T-helper 1 cell treated with Interleukin-12 subunit alpha and Interleukin-12 subunit beta and Interleukin-4 antibody, amounts not matched to agents 30 μg/mL and 1 μg/mL, for 36 hours (primary cell): Measurements from ENCODE around the gene SPACA5.
A peak's percentile ranks its signal among the peaks of the same experiment; 100 is the strongest.
"Not testable (repeated sequence)": the region's sequence is repeated elsewhere in the genome, so short reads cannot be mapped to it uniquely, and the experiment has no call there.

ENCODE experiments used
- H3K27ac Mint-ChIP-seq: one replicate; pipeline ENCODE4 v1.8.0; 2021; ENCODE audit warnings: mild to moderate bottlenecking, mixed read lengths
- H3K27me3 Mint-ChIP-seq: one replicate; pipeline ENCODE4 v1.8.0; 2021; ENCODE audit warnings: low read depth, mixed read lengths
- H3K36me3 Mint-ChIP-seq: one replicate; pipeline ENCODE4 v1.8.0; 2021; ENCODE audit warnings: low read depth, mixed read lengths
- H3K4me1 Mint-ChIP-seq: one replicate; pipeline ENCODE4 v1.8.0; 2021; ENCODE audit warnings: low read depth, mixed read lengths
- H3K4me3 Mint-ChIP-seq: one replicate; pipeline ENCODE4 v1.8.0; 2021; ENCODE audit warnings: mild to moderate bottlenecking, moderate library complexity, mixed read lengths
- H3K9me3 Mint-ChIP-seq: one replicate; pipeline ENCODE4 v1.8.0; 2021; ENCODE audit warnings: mixed read lengths

The SPACA5 gene

GRCh38 chrX:48003758-48004457 is 2.9 kb upstream of the SPACA5 start, which contains the start of gene ZNF182:
Gene ZNF182, minus strand, starts transcription at chrX:48003989. Its CDS starts 1,380 bp downstream, at chrX:48002609.
- Mint-ChIP-seq H3K27me3 (no peaks in the 10 kb centered on the region), H3K9me3 (no peaks in the 10 kb centered on the region), H3K36me3 (peaks cover 19% of the 10 kb centered on the region), H3K27ac (peak within 1 kb of the TSS; percentile 99), H3K4me1 (peaks cover 19% of the 10 kb centered on the region), H3K4me3 (peak within 1 kb of the TSS; percentile 99)

GRCh38 chrX:48009445-48009960 is 2.7 kb downstream of the SPACA5 start:
- not testable (repeated sequence) for H3K4me3 Mint-ChIP-seq, H3K36me3 Mint-ChIP-seq, H3K27ac Mint-ChIP-seq, H3K4me1 Mint-ChIP-seq, H3K27me3 Mint-ChIP-seq, H3K9me3 Mint-ChIP-seq

- H3K27me3 Mint-ChIP-seq, H3K27ac Mint-ChIP-seq, H3K4me1 Mint-ChIP-seq, H3K4me3 Mint-ChIP-seq, H3K9me3 Mint-ChIP-seq, H3K36me3 Mint-ChIP-seq: not testable (repeated sequence)
Observed at GRCh38 chrX:48016583-48017310, 10.0 kb downstream of the SPACA5 start.

- H3K27ac Mint-ChIP-seq, H3K36me3 Mint-ChIP-seq, H3K27me3 Mint-ChIP-seq, H3K4me1 Mint-ChIP-seq, H3K4me3 Mint-ChIP-seq, H3K9me3 Mint-ChIP-seq: not testable (repeated sequence)
Observed at GRCh38 chrX:48019892-48020291, 13.1 kb downstream of the SPACA5 start.

GRCh38 chrX:48020472-48020871 is 13.7 kb downstream of the SPACA5 start:
- Mint-ChIP-seq H3K4me3 (peak overlapping the region; percentile 50), H3K27ac (peak overlapping the region; percentile 20)
- not testable (repeated sequence) for H3K27me3 Mint-ChIP-seq, H3K36me3 Mint-ChIP-seq, H3K9me3 Mint-ChIP-seq, H3K4me1 Mint-ChIP-seq

- peak overlapping the region; percentile 94 for H3K27ac Mint-ChIP-seq
- H3K4me1 Mint-ChIP-seq: peaks cover 12% of the 10 kb centered on the region
- peak overlapping the region; percentile 95 for H3K4me3 Mint-ChIP-seq
- H3K9me3 Mint-ChIP-seq: peaks cover 3% of the 10 kb centered on the region
- peaks cover 2% of the 10 kb centered on the region for H3K36me3 Mint-ChIP-seq
- peaks cover 3% of the 10 kb centered on the region for H3K27me3 Mint-ChIP-seq
Observed at GRCh38 chrX:48021026-48021900, 14.5 kb downstream of the SPACA5 start.

GRCh38 chrX:48022100-48022499 is 15.3 kb downstream of the SPACA5 start:
- Mint-ChIP-seq H3K27me3 (peaks cover 3% of the 10 kb centered on the region), H3K4me1 (peaks cover 16% of the 10 kb centered on the region), H3K4me3 (no peak overlapping the region), H3K9me3 (peaks cover 3% of the 10 kb centered on the region), H3K27ac (no peak overlapping the region), H3K36me3 (peaks cover 2% of the 10 kb centered on the region)

- peak overlapping the region; percentile 30 for H3K4me3 Mint-ChIP-seq
- peaks cover 3% of the 10 kb centered on the region for H3K27me3 Mint-ChIP-seq
- peak overlapping the region; percentile 42 for H3K27ac Mint-ChIP-seq
- H3K9me3 Mint-ChIP-seq: peaks cover 3% of the 10 kb centered on the region
- H3K36me3 Mint-ChIP-seq: peaks cover 2% of the 10 kb centered on the region
- peaks cover 16% of the 10 kb centered on the region for H3K4me1 Mint-ChIP-seq
Observed at GRCh38 chrX:48022738-48023137, 15.9 kb downstream of the SPACA5 start.

- H3K27ac Mint-ChIP-seq: no peak overlapping the region
- no peak overlapping the region for H3K4me3 Mint-ChIP-seq
- peaks cover 12% of the 10 kb centered on the region for H3K4me1 Mint-ChIP-seq
- H3K9me3 Mint-ChIP-seq: peaks cover 3% of the 10 kb centered on the region
- peaks cover 3% of the 10 kb centered on the region for H3K27me3 Mint-ChIP-seq
- peaks cover 2% of the 10 kb centered on the region for H3K36me3 Mint-ChIP-seq
Observed at GRCh38 chrX:48025561-48025960, 18.8 kb downstream of the SPACA5 start.

GRCh38 chrX:48027545-48027944 is 20.8 kb downstream of the SPACA5 start:
- not testable (repeated sequence) for H3K4me1 Mint-ChIP-seq

GRCh38 chrX:48028091-48028490 is 21.3 kb downstream of the SPACA5 start:
- no peak overlapping the region for H3K27ac Mint-ChIP-seq
- no peaks in the 10 kb centered on the region for H3K9me3 Mint-ChIP-seq
- peaks cover 7% of the 10 kb centered on the region for H3K4me1 Mint-ChIP-seq
- no peak overlapping the region for H3K4me3 Mint-ChIP-seq
- no peaks in the 10 kb centered on the region for H3K27me3 Mint-ChIP-seq
- no peaks in the 10 kb centered on the region for H3K36me3 Mint-ChIP-seq

More at GRCh38 chrX:48027545-48027944, 20.8 kb downstream of the SPACA5 start:
- not testable (repeated sequence) for H3K9me3 Mint-ChIP-seq, H3K4me3 Mint-ChIP-seq, H3K27me3 Mint-ChIP-seq, H3K36me3 Mint-ChIP-seq, H3K27ac Mint-ChIP-seq

- Mint-ChIP-seq H3K27ac (no peak overlapping the region), H3K9me3 (no peaks in the 10 kb centered on the region), H3K27me3 (no peaks in the 10 kb centered on the region), H3K36me3 (no peaks in the 10 kb centered on the region), H3K4me1 (peaks cover 7% of the 10 kb centered on the region), H3K4me3 (no peak overlapping the region)
Observed at GRCh38 chrX:48030237-48030636, 23.4 kb downstream of the SPACA5 start.

- not testable (repeated sequence) for H3K27me3 Mint-ChIP-seq, H3K9me3 Mint-ChIP-seq, H3K36me3 Mint-ChIP-seq, H3K4me1 Mint-ChIP-seq, H3K4me3 Mint-ChIP-seq, H3K27ac Mint-ChIP-seq
Observed at GRCh38 chrX:48030641-48031173, 23.9 kb downstream of the SPACA5 start.

- H3K27me3 Mint-ChIP-seq: peaks cover 3% of the 10 kb centered on the region
- no peaks in the 10 kb centered on the region for H3K36me3 Mint-ChIP-seq
- peaks cover 5% of the 10 kb centered on the region for H3K9me3 Mint-ChIP-seq
- H3K27ac Mint-ChIP-seq: no peak overlapping the region
- no peaks in the 10 kb centered on the region for H3K4me1 Mint-ChIP-seq
- no peak overlapping the region for H3K4me3 Mint-ChIP-seq
Observed at GRCh38 chrX:48035891-48036290, 29.1 kb downstream of the SPACA5 start.
